Trophoblast cell (in vitro differentiated cells and primary cell): ENCODE measurements around the gene CACNA2D1. TPM values are rescaled to one million over a fixed set of nuclear protein-coding genes. Genes with fewer than 3 reads are reported as not detected.

Experiments used
- DNase-seq, 2 donors: peaks; one replicate each; pipeline ENCODE4 v3.0.0-alpha.2; 2016
- H2AFZ ChIP-seq: 2 replicates; pipeline ENCODE4 v1.6.1; 2013; ENCODE audit warnings: low read length, moderate library complexity, mild to moderate bottlenecking; ENCODE audit not compliant: insufficient read depth, poor library complexity
- H2AK5ac ChIP-seq: 2 replicates; pipeline ENCODE4 v1.6.1; 2013; ENCODE audit warnings: mild to moderate bottlenecking, low read length
- H2BK120ac ChIP-seq: 2 replicates; pipeline ENCODE4 v1.6.1; 2013; ENCODE audit warnings: low read length, mild to moderate bottlenecking, moderate library complexity; ENCODE audit not compliant: insufficient read depth, poor library complexity
- H2BK12ac ChIP-seq: 2 replicates; pipeline ENCODE4 v1.6.1; 2013; ENCODE audit warnings: mild to moderate bottlenecking, low read length, moderate library complexity
- H2BK5ac ChIP-seq: 2 replicates; pipeline ENCODE4 v1.6.1; 2013; ENCODE audit warnings: low read length, low read depth, moderate library complexity, mild to moderate bottlenecking; ENCODE audit not compliant: poor library complexity
- H3K14ac ChIP-seq: 2 replicates; pipeline ENCODE4 v1.6.1; 2013; ENCODE audit warnings: mild to moderate bottlenecking, low read length
- H3K18ac ChIP-seq: 2 replicates; pipeline ENCODE4 v1.6.1; 2013; ENCODE audit warnings: mild to moderate bottlenecking, low read length
- H3K23ac ChIP-seq: 2 replicates; pipeline ENCODE4 v1.6.1; 2013; ENCODE audit warnings: low read length
- H3K27ac ChIP-seq: 2 replicates; pipeline ENCODE4 v1.5.1; 2013; ENCODE audit warnings: low read depth, mild to moderate bottlenecking, inconsistent platforms, low read length, moderate library complexity
- H3K27me3 ChIP-seq: 2 replicates; pipeline ENCODE4 v1.6.1; 2013; ENCODE audit warnings: inconsistent platforms, mild to moderate bottlenecking, low read length, moderate library complexity; ENCODE audit not compliant: insufficient read depth
- H3K36me3 ChIP-seq, 2 experiments: 1 replicate in 1 of 2; 2 replicates in 1 of 2; pipeline ENCODE4 v1.6.1; 2013; ENCODE audit warnings: low read length in 2 of 2, mild to moderate bottlenecking in 2 of 2, moderate library complexity in 1 of 2; ENCODE audit not compliant: insufficient read depth in 2 of 2, control insufficient read depth in 1 of 2
- H3K4ac ChIP-seq: 2 replicates; pipeline ENCODE4 v1.6.1; 2013; ENCODE audit warnings: low read depth, mild to moderate bottlenecking, low read length, moderate library complexity
- H3K4me1 ChIP-seq, 2 experiments: 1 replicate in 1 of 2; 2 replicates in 1 of 2; pipeline ENCODE4 v1.6.1; 2013; ENCODE audit warnings: low read length in 2 of 2, mild to moderate bottlenecking in 2 of 2, moderate library complexity in 1 of 2; ENCODE audit not compliant: insufficient read depth in 2 of 2, control insufficient read depth in 1 of 2
- H3K4me2 ChIP-seq: 2 replicates; pipeline ENCODE4 v1.6.1; 2013; ENCODE audit warnings: inconsistent platforms, mild to moderate bottlenecking, low read length, moderate library complexity
- H3K4me3 ChIP-seq: 2 replicates; pipeline ENCODE4 v1.5.1; 2013; ENCODE audit warnings: mild to moderate bottlenecking, low read depth, low read length, inconsistent platforms
- H3K79me1 ChIP-seq: one replicate; pipeline ENCODE4 v1.6.1; 2013; ENCODE audit warnings: low read length
- H3K79me2 ChIP-seq: 2 replicates; pipeline ENCODE4 v1.6.1; 2013; ENCODE audit warnings: low read length, mild to moderate bottlenecking; ENCODE audit not compliant: control insufficient read depth, insufficient read depth, poor library complexity
- H3K9ac ChIP-seq: 2 replicates; pipeline ENCODE4 v1.6.1; 2013; ENCODE audit warnings: mild to moderate bottlenecking, low read length
- H3K9me3 ChIP-seq: 2 replicates; pipeline ENCODE4 v1.6.1; 2013; ENCODE audit warnings: low read depth, mild to moderate bottlenecking, control low read depth, inconsistent platforms, low read length; ENCODE audit not compliant: insufficient read depth
- H4K12ac ChIP-seq: 2 replicates; pipeline ENCODE4 v1.6.1; 2013; ENCODE audit warnings: low read depth, mild to moderate bottlenecking, low read length, moderate library complexity
- H4K8ac ChIP-seq: 2 replicates; pipeline ENCODE4 v1.6.1; 2013; ENCODE audit warnings: low read depth, mild to moderate bottlenecking, low read length, moderate library complexity
- H4K91ac ChIP-seq: one replicate; pipeline ENCODE4 v1.6.1; 2013; ENCODE audit warnings: low read depth, mild to moderate bottlenecking, low read length, moderate library complexity
- WGBS: extraction: QIAGEN DNeasy Blood & Tissue Kit; methylation state at CpG from one replicate; pipeline ENCODE4 v1.1.7; 2013; ENCODE audit warnings: missing lambda C conversion rate; ENCODE audit not compliant: insufficient read length, insufficient coverage; ENCODE audit errors: extremely low coverage; 5-methylcytosine and 5-hydroxymethylcytosine counted together
- polyA plus RNA-seq: library from polyadenylated mRNA; stranded (reverse); fragments of 200-250 nt; gene quantifications from 2 replicates; pipeline ENCODE4 v1.2.3, GENCODE V29; 2013

CACNA2D1 gene
- 4.3 and 5.2 TPM in 2 replicates for polyA plus RNA-seq

DNA sequence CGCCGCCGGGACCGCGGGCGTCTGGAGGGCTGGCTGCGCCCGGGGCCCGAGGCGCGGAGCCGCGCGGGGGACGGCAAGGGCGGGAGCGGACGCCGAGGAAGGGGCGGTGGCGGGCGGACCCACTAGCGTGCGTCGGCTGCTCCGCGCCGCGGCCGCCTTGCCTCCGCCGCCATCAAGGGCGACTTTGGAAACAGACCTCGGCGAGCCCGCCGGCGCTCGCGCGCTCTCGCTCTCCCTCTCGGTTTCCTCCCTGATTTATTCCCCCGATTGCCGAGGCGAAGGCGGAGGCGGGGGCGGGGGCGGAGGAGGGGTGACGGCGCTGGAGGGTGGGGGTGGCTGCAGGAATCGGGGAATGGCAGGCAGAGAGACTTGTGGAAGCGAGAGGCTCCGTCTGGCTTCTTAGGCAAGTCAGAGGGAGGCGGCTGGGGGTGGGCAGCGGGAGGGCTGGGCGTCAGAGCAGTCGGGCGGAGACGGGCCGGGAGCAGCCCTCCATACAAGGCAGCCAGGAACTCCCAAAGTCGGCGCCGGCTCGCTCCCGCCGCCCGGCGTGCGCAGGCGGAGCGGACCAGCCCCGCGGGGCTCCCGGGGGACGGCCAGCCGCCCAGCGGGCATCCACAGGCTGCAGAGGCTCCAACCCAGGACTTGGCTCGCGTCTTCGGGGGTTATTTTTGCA lies at the start of gene CACNA2D1:
TSS of gene CACNA2D1 (minus strand) at position 231 of the 673 bp plus-strand sequence.
- peak within 1 kb of the TSS; percentile 90 for H4K8ac ChIP-seq
- H3K79me1 ChIP-seq, result peaks cover 6% of the 10 kb centered on the region
- H3K23ac ChIP-seq, result no peak within 1 kb of the TSS
- no peaks in the 10 kb centered on the region for H3K27me3 ChIP-seq
- peak within 1 kb of the TSS; percentile 96 for H3K18ac ChIP-seq
- H4K12ac ChIP-seq, result peak within 1 kb of the TSS; percentile 77
- peaks cover 0 to 4% of the 10 kb centered on the region in 2 experiments for H3K4me1 ChIP-seq
- H3K9ac ChIP-seq, result peak within 1 kb of the TSS; percentile 66
- no CpG with 5 or more reads among the region's 82 CpGs for WGBS
- peak within 1 kb of the TSS; percentile 90 for H2BK120ac ChIP-seq
- peak within 1 kb of the TSS; percentile 69 for H3K27ac ChIP-seq
- H3K4me3 ChIP-seq, result peak within 1 kb of the TSS; percentile 86
- H2BK12ac ChIP-seq, result peak within 1 kb of the TSS; percentile 85
- no peaks in the 10 kb centered on the region for H3K9me3 ChIP-seq
- H2AK5ac ChIP-seq, result peak within 1 kb of the TSS; percentile 24
- peak within 1 kb of the TSS; percentile 82 for H2BK5ac ChIP-seq
- peak within 1 kb of the TSS; percentile 99 for H2AFZ ChIP-seq
- DNase-seq, result peak in 1 of 2 donors; percentile 9
- peak within 1 kb of the TSS; percentile 96 for H4K91ac ChIP-seq
- H3K4me2 ChIP-seq, result peak within 1 kb of the TSS; percentile 100
- peak within 1 kb of the TSS; percentile 80 for H3K4ac ChIP-seq
- H3K14ac ChIP-seq, result peak within 1 kb of the TSS; percentile 95
- H3K36me3 ChIP-seq, result no peaks in the 10 kb centered on the region
- peaks cover 5% of the 10 kb centered on the region for H3K79me2 ChIP-seq

DNA sequence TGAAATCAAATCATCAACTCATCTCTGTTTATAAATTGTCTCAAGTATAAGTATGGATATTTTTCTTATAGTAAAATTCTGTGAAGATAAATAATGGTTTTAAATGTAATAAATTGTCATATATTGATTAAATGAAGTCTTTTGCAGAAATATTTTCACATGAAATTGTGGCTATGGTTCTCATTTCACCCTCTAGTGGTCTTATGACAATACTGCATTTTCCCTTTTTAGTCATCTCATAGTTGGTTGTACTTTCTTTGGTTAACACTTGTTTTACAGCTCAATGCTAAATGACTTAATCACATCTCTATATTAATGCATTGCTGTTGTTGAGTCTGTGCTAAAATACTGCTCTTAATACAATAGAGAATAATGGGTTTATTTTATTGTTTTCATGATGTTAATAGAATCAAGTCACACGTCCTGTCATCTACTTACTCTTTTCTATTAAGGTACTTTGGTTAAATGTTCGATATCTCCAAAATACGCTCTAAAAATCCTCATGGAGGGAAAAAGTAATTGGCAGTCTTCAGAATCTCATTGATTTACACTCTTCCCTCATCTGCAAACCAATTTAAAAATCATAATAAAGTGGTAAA lies 38.0 kb upstream of the CACNA2D1 start:
- no peaks in the 10 kb centered on the region for H3K4me1 ChIP-seq
- H2AFZ ChIP-seq, result no peak overlapping the region
- no peak overlapping the region for H3K4me3 ChIP-seq
- H3K4me2 ChIP-seq, result no peak overlapping the region
- H3K9ac ChIP-seq, result no peak overlapping the region
- peak in 1 of 2 donors; percentile 36 for DNase-seq
- WGBS, result no CpG with 5 or more reads among the region's 3 CpGs
- no peaks in the 10 kb centered on the region for H3K79me2 ChIP-seq
- no peak overlapping the region for H3K23ac ChIP-seq
- H3K18ac ChIP-seq, result no peak overlapping the region
- no peak overlapping the region for H2BK12ac ChIP-seq
- H3K79me1 ChIP-seq, result no peaks in the 10 kb centered on the region
- no peak overlapping the region for H4K91ac ChIP-seq
- no peak overlapping the region for H4K8ac ChIP-seq
- H2AK5ac ChIP-seq, result no peak overlapping the region
- no peak overlapping the region for H3K4ac ChIP-seq
- H2BK120ac ChIP-seq, result no peak overlapping the region
- no peaks in the 10 kb centered on the region for H3K27me3 ChIP-seq
- H4K12ac ChIP-seq, result no peak overlapping the region
- no peak overlapping the region for H3K27ac ChIP-seq
- peaks cover 2% of the 10 kb centered on the region for H3K9me3 ChIP-seq
- no peaks in the 10 kb centered on the region for H3K36me3 ChIP-seq
- no peak overlapping the region for H2BK5ac ChIP-seq
- no peak overlapping the region for H3K14ac ChIP-seq

DNA sequence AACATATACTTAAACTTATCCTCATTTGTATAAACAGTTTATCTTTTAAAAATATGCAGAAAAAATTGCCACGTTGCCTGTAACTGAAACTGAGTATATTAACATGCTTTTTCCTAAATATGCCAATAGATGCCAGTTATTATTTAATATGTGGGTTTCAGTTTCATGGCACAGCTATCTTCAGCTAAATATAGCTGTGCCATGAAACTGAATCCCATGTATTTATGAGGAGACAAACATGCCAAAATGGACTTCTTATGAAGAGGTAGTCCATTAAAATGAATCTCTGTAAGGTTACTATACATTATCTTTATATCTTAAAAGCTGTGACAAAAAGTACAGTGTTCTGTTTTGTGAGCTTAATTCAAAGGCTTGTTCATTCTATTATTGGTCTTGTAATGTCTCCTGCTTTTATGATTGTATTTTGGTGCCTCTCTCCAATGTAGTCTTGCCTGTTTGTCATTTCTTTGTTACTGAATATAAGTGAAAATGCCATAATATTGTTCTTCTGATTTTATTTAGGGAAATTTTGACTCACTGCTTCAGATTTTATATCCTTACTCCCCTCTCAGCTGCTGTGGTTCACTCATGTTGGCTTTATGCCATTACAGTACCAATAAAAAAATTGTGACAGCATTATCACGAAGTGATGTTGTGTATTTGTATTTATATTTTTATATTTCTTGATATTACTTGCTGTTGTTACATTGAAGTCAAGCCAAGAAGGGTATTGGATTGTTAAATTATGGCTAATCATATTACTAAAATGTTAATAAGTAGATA lies 34.3 kb upstream of the CACNA2D1 start:
- Histone ChIP-seq H3K36me3 (no peaks in the 10 kb centered on the region), H2BK120ac (no peak overlapping the region), H3K4me1 (no peaks in the 10 kb centered on the region), H3K9ac (no peak overlapping the region), H2AK5ac (no peak overlapping the region), H3K4me2 (no peak overlapping the region), H3K4me3 (no peak overlapping the region), H2BK5ac (no peak overlapping the region), H4K12ac (no peak overlapping the region), H4K8ac (no peak overlapping the region), H3K9me3 (no peaks in the 10 kb centered on the region), H3K23ac (no peak overlapping the region), H3K14ac (no peak overlapping the region), H3K18ac (no peak overlapping the region), H3K79me2 (no peaks in the 10 kb centered on the region), H4K91ac (no peak overlapping the region), H3K79me1 (no peaks in the 10 kb centered on the region), H3K4ac (no peak overlapping the region), H3K27me3 (no peaks in the 10 kb centered on the region), H2BK12ac (no peak overlapping the region), H2AFZ (no peak overlapping the region), H3K27ac (no peak overlapping the region)
- DNase-seq, result no peak
- WGBS, result no CpG with 5 or more reads among the region's 2 CpGs

DNA sequence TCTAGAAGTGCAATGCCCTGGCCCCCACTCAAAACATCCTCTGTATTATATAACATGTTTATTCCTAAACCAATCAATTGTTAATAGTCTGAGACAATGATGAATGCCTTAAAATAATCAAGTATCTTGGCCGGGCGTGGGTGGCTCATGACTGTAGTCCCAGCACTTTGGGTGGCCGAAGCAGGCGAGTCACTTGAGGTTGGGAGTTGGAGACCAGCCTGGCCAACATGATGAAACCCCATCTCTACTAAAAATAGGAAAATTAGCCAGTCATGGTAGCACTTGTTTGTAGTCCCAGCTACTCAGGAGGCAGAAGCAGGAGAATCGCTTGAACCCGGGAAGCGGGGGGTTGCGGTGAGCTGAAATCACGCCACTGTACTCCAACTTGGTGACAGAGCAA lies 29.4 kb upstream of the CACNA2D1 start:
- H3K23ac ChIP-seq, result no peak overlapping the region
- no peak overlapping the region for H3K9ac ChIP-seq
- H3K4ac ChIP-seq, result no peak overlapping the region
- H2AFZ ChIP-seq, result no peak overlapping the region
- WGBS, result no CpG with 5 or more reads among the region's 9 CpGs
- no peaks in the 10 kb centered on the region for H3K4me1 ChIP-seq
- no peak overlapping the region for H2AK5ac ChIP-seq
- H3K14ac ChIP-seq, result no peak overlapping the region
- H3K27me3 ChIP-seq, result no peaks in the 10 kb centered on the region
- H2BK12ac ChIP-seq, result no peak overlapping the region
- no peak overlapping the region for H3K4me3 ChIP-seq
- no peak overlapping the region for H3K27ac ChIP-seq
- no peaks in the 10 kb centered on the region for H3K79me1 ChIP-seq
- H3K79me2 ChIP-seq, result no peaks in the 10 kb centered on the region
- H4K12ac ChIP-seq, result no peak overlapping the region
- no peak overlapping the region for H3K18ac ChIP-seq
- no peak overlapping the region for H4K91ac ChIP-seq
- H4K8ac ChIP-seq, result no peak overlapping the region
- H2BK120ac ChIP-seq, result no peak overlapping the region
- no peaks in the 10 kb centered on the region for H3K36me3 ChIP-seq
- H3K4me2 ChIP-seq, result no peak overlapping the region
- DNase-seq, result no peak
- no peaks in the 10 kb centered on the region for H3K9me3 ChIP-seq
- H2BK5ac ChIP-seq, result no peak overlapping the region
